Naive B cell (primary cell): ENCODE data around the gene STON1. TPM values are rescaled to one million over a fixed set of nuclear protein-coding genes. Genes with fewer than 3 reads are reported as not detected.
"Not testable (repeated sequence)": the region's sequence is repeated elsewhere in the genome, so short reads cannot be mapped to it uniquely, and the experiment has no call there.

Source experiments
- ATAC-seq, 2 donors: fragments of 150-1000 bp; cut with Tn5 transposase; 2 replicates each; pipeline ENCODE4 v1.10.0; 2021; ENCODE audit warnings: low read depth in 2 of 2, mild to moderate bottlenecking in 2 of 2, moderate library complexity in 2 of 2
- DNase-seq: peaks from one replicate; pipeline ENCODE4 v3.0.0; 2022
- H3K27ac Mint-ChIP-seq, 6 donors: one replicate each; pipeline ENCODE4 v1.8.0; 2020 to 2022; ENCODE audit warnings: mild to moderate bottlenecking in 6 of 6, mixed read lengths in 6 of 6, moderate library complexity in 5 of 6, inconsistent platforms in 2 of 6
- H3K27me3 Mint-ChIP-seq, 3 donors: one replicate each; pipeline ENCODE4 v1.8.0; 2021 to 2022; ENCODE audit warnings: mixed read lengths in 3 of 3, mild to moderate bottlenecking in 1 of 3
- H3K36me3 Mint-ChIP-seq, 2 donors: one replicate each; pipeline ENCODE4 v1.8.0; 2020 to 2022; ENCODE audit warnings: mixed read lengths in 2 of 2, inconsistent platforms in 1 of 2, mild to moderate bottlenecking in 1 of 2
- H3K4me1 Mint-ChIP-seq, 3 donors: one replicate each; pipeline ENCODE4 v1.8.0; 2020 to 2022; ENCODE audit warnings: mixed read lengths in 3 of 3, inconsistent platforms in 1 of 3, mild to moderate bottlenecking in 1 of 3, moderate library complexity in 1 of 3
- H3K4me3 Mint-ChIP-seq, 8 donors: one replicate each; pipeline ENCODE4 v1.8.0; 2020 to 2022; ENCODE audit warnings: mild to moderate bottlenecking in 8 of 8, mixed read lengths in 8 of 8, moderate library complexity in 8 of 8, inconsistent platforms in 2 of 8
- H3K9me3 Mint-ChIP-seq, 7 donors: one replicate each; pipeline ENCODE4 v1.8.0; 2020 to 2022; ENCODE audit warnings: mixed read lengths in 7 of 7, mild to moderate bottlenecking in 5 of 7, inconsistent platforms in 2 of 7, moderate library complexity in 1 of 7
- polyA plus RNA-seq, 6 donors: library from polyadenylated mRNA; unstranded; fragments of 300-500 nt; fragmentation: Illumina TruSeq; gene quantifications; one replicate each; pipeline ENCODE4 v1.2.3, GENCODE V29; 2021; ENCODE audit warnings: low read depth in 6 of 6

STON1 gene
- polyA plus RNA-seq, 6 donors from 2014 or later, result 0.13 to 0.14 TPM; not detected in 4

GRCh38 chr2:48590017-48590416, 60.1 kb downstream of the STON1 start:
- H3K36me3 Mint-ChIP-seq, result no peaks in the 10 kb centered on the region
- no peak for DNase-seq
- H3K4me1 Mint-ChIP-seq, result peaks cover 0 to 8% (median 0%) of the 10 kb centered on the region in 3 donors
- H3K27ac Mint-ChIP-seq, result peak overlapping the region in 1 of 6 donors; percentile 54
- peaks cover 0 to 7% (median 0%) of the 10 kb centered on the region in 3 donors for H3K27me3 Mint-ChIP-seq
- no peaks in the 10 kb centered on the region for H3K9me3 Mint-ChIP-seq
- no peak for ATAC-seq
- no peak overlapping the region for H3K4me3 Mint-ChIP-seq

GRCh38 chr2:48592067-48592466, 62.1 kb downstream of the STON1 start:
- no peak overlapping the region for H3K27ac Mint-ChIP-seq
- H3K9me3 Mint-ChIP-seq, result no peaks in the 10 kb centered on the region
- H3K4me1 Mint-ChIP-seq, result peaks cover 0 to 8% (median 0%) of the 10 kb centered on the region in 3 donors
- peaks cover 0 to 7% (median 0%) of the 10 kb centered on the region in 3 donors for H3K27me3 Mint-ChIP-seq
- no peaks in the 10 kb centered on the region for H3K36me3 Mint-ChIP-seq
- no peak overlapping the region for H3K4me3 Mint-ChIP-seq
- DNase-seq (no peak), ATAC-seq (no peak)

GRCh38 chr2:48596751-48597150, 66.8 kb downstream of the STON1 start:
- peaks cover 5 to 13% (median 7%) of the 10 kb centered on the region in 3 donors for H3K27me3 Mint-ChIP-seq
- H3K27ac Mint-ChIP-seq, ATAC-seq, H3K36me3 Mint-ChIP-seq, DNase-seq, H3K4me3 Mint-ChIP-seq, H3K9me3 Mint-ChIP-seq, H3K4me1 Mint-ChIP-seq: not testable (repeated sequence)

GRCh38 chr2:48597492-48597891, 67.5 kb downstream of the STON1 start:
- Mint-ChIP-seq H3K36me3 (no peaks in the 10 kb centered on the region), H3K27me3 (peaks cover 5 to 8% (median 7%) of the 10 kb centered on the region in 3 donors), H3K9me3 (no peaks in the 10 kb centered on the region), H3K4me3 (no peak overlapping the region), H3K27ac (peak overlapping the region in 1 of 6 donors; percentile 53), H3K4me1 (no peaks in the 10 kb centered on the region)
- ATAC-seq (no peak), DNase-seq (no peak)

GRCh38 chr2:48600204-48600813, 70.4 kb downstream of the STON1 start:
- Mint-ChIP-seq H3K36me3 (no peaks in the 10 kb centered on the region), H3K9me3 (no peaks in the 10 kb centered on the region), H3K27me3 (peaks cover 5 to 12% (median 8%) of the 10 kb centered on the region in 3 donors), H3K27ac (no peak overlapping the region), H3K4me1 (no peaks in the 10 kb centered on the region), H3K4me3 (no peak overlapping the region)
- DNase-seq, result no peak
- no peak for ATAC-seq

- H3K9me3 Mint-ChIP-seq, result no peaks in the 10 kb centered on the region
- H3K27me3 Mint-ChIP-seq, result peaks cover 5 to 12% (median 8%) of the 10 kb centered on the region in 3 donors
- no peak for ATAC-seq
- no peaks in the 10 kb centered on the region for H3K36me3 Mint-ChIP-seq
- DNase-seq, result no peak
- H3K4me1 Mint-ChIP-seq, result no peaks in the 10 kb centered on the region
- H3K4me3 Mint-ChIP-seq, result no peak overlapping the region
- H3K27ac Mint-ChIP-seq, result no peak overlapping the region
Measured at GRCh38 chr2:48600917-48601316, 71.0 kb downstream of the STON1 start.

GRCh38 chr2:48601349-48601748, 71.4 kb downstream of the STON1 start:
- Mint-ChIP-seq H3K9me3 (no peaks in the 10 kb centered on the region), H3K27me3 (peaks cover 5 to 12% (median 8%) of the 10 kb centered on the region in 3 donors), H3K36me3 (no peaks in the 10 kb centered on the region), H3K4me3 (no peak overlapping the region), H3K4me1 (no peaks in the 10 kb centered on the region), H3K27ac (no peak overlapping the region)
- ATAC-seq (no peak), DNase-seq (no peak)

- Mint-ChIP-seq H3K27ac (no peak overlapping the region), H3K9me3 (peaks cover 0 to 1% (median 0%) of the 10 kb centered on the region in 7 donors), H3K4me1 (no peaks in the 10 kb centered on the region), H3K27me3 (peaks cover under 1 to 18% (median 17%) of the 10 kb centered on the region in 3 donors), H3K36me3 (no peaks in the 10 kb centered on the region), H3K4me3 (no peak overlapping the region)
- no peak for DNase-seq
- no peak for ATAC-seq
Measured at GRCh38 chr2:48605482-48606175, 75.7 kb downstream of the STON1 start.

- no peak overlapping the region for H3K27ac Mint-ChIP-seq
- DNase-seq, result no peak
- H3K9me3 Mint-ChIP-seq, result peaks cover 0 to 1% (median 0%) of the 10 kb centered on the region in 7 donors
- ATAC-seq, result no peak
- H3K4me3 Mint-ChIP-seq, result no peak overlapping the region
- H3K27me3 Mint-ChIP-seq, result peaks cover 6 to 24% (median 18%) of the 10 kb centered on the region in 3 donors
- no peaks in the 10 kb centered on the region for H3K36me3 Mint-ChIP-seq
- no peaks in the 10 kb centered on the region for H3K4me1 Mint-ChIP-seq
Measured at GRCh38 chr2:48607307-48608014, 77.5 kb downstream of the STON1 start.

GRCh38 chr2:48613211-48613610, 83.3 kb downstream of the STON1 start:
- no peak overlapping the region for H3K4me3 Mint-ChIP-seq
- no peaks in the 10 kb centered on the region for H3K4me1 Mint-ChIP-seq
- peaks cover 0 to 6% (median 4%) of the 10 kb centered on the region in 7 donors for H3K9me3 Mint-ChIP-seq
- ATAC-seq (no peak), DNase-seq (no peak)
- H3K27ac Mint-ChIP-seq, result no peak overlapping the region
- peaks cover 8 to 21% (median 19%) of the 10 kb centered on the region in 3 donors for H3K27me3 Mint-ChIP-seq
- no peaks in the 10 kb centered on the region for H3K36me3 Mint-ChIP-seq

GRCh38 chr2:48614581-48614980, 84.6 kb downstream of the STON1 start:
- H3K27me3 Mint-ChIP-seq, result peaks cover 14 to 15% (median 15%) of the 10 kb centered on the region in 3 donors
- DNase-seq, H3K4me1 Mint-ChIP-seq, H3K27ac Mint-ChIP-seq, ATAC-seq, H3K9me3 Mint-ChIP-seq, H3K36me3 Mint-ChIP-seq, H3K4me3 Mint-ChIP-seq: not testable (repeated sequence)

GRCh38 chr2:48617618-48618017, 87.7 kb downstream of the STON1 start, which contains the start of gene GTF2A1L:
Gene GTF2A1L (plus strand): TSS chr2:48617856. CDS start chr2:48617875, 19 bp downstream.
- Mint-ChIP-seq H3K27ac (peak within 1 kb of the TSS in 1 of 6 donors; percentile 33), H3K4me3 (peak within 1 kb of the TSS in 1 of 8 donors; percentile 4)
- no peak for ATAC-seq

GRCh38 chr2:48619526-48619925, 89.6 kb downstream of the STON1 start:
- H3K9me3 Mint-ChIP-seq, result peaks cover 0 to 6% (median 0%) of the 10 kb centered on the region in 7 donors
- H3K27me3 Mint-ChIP-seq, result peaks cover 8 to 18% (median 12%) of the 10 kb centered on the region in 3 donors
- DNase-seq, result no peak
- H3K4me3 Mint-ChIP-seq, result no peak overlapping the region
- no peak overlapping the region for H3K27ac Mint-ChIP-seq
- ATAC-seq, result no peak
- H3K4me1 Mint-ChIP-seq, result no peaks in the 10 kb centered on the region
- no peaks in the 10 kb centered on the region for H3K36me3 Mint-ChIP-seq

More at GRCh38 chr2:48617618-48618017, 87.7 kb downstream of the STON1 start, which contains the start of gene GTF2A1L:
- DNase-seq, result no peak
- no peaks in the 10 kb centered on the region for H3K36me3 Mint-ChIP-seq
- H3K9me3 Mint-ChIP-seq, result peaks cover 0 to 5% (median 4%) of the 10 kb centered on the region in 7 donors
- no peaks in the 10 kb centered on the region for H3K4me1 Mint-ChIP-seq
- H3K27me3 Mint-ChIP-seq, result peaks cover 8 to 18% (median 12%) of the 10 kb centered on the region in 3 donors
